ENCODE data around the gene CMC4. TPM values are rescaled to one million over a fixed set of nuclear protein-coding genes. Genes with fewer than 3 reads are reported as not detected.

The CMC4 gene, protein sequence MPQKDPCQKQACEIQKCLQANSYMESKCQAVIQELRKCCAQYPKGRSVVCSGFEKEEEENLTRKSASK
- 17.4 and 25.2 TPM in 2 replicates for total RNA-seq
- 12.4 TPM for polyA plus RNA-seq (2012)

GRCh38 chrX:155070975-155071693 is at the start of gene CMC4, which contains the start of the genes BRCC3 and MTCP1:
TSS of gene CMC4 (minus strand) at chrX:155071136. CDS start at chrX:155064023, 7,113 bp downstream.
TSS of gene BRCC3 (plus strand) at chrX:155071508. CDS start at chrX:155071528, 20 bp downstream.
TSS of gene MTCP1 (minus strand) at chrX:155071136. CDS start at chrX:155066010, 5,126 bp downstream.
- peak; percentile 76 for DNase-seq (ENCODE audit: low read depth)

DNA sequence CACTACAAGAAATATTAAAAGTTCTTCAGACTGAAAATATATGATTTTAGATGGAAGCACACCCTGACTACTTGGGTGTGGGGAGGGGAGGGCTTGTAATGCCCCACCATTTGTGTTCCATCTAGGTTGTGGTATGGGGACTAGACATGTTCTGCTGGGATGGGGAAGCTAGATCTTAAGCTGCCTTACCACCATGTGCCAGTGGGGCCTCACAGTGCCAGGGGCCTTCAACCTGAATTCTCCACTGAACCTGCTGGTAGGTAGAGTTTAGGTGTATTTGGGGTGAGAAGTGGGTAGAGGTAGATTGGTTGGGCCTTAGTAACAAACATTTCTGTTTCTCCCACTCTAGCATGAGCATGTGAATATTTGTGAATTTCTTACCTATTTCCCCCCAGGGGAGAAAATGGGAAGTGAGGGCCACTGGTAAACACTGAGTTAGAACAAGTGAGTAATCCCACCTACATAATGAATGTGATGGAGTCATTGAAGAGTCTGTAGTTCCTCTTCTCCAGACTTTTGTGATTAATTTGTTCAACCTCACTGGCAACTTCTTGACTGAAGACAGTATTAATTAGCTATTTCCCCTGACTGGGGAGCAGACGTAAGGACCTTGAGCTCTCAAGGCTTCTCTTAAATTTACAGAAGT is 44.4 kb upstream of the CMC4 start:
- DNase-seq (ENCODE audit: low read depth): no peak

DNA sequence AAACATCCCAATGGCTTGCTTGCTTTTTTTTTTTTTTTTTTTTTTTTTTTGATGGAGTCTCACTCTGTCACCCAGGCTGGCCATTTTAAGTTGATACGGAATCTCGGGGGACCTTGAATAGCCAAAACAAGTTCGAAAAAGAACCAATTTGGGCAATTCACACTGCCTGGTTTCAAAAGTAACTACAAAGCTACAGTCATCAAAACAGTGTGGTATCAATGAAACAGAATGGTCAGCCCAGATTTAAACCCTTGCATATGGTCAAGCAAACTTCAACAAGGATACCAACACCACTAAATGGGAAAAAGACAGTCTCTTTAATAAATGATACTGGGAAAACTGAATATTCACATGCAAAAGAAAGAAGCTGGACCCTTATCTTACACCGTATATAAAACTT is 42.2 kb upstream of the CMC4 start:
- DNase-seq (ENCODE audit: low read depth): no peak

GRCh38 chrX:155112171-155112570 is 41.2 kb upstream of the CMC4 start:
- DNase-seq (ENCODE audit: low read depth): no peak

DNA sequence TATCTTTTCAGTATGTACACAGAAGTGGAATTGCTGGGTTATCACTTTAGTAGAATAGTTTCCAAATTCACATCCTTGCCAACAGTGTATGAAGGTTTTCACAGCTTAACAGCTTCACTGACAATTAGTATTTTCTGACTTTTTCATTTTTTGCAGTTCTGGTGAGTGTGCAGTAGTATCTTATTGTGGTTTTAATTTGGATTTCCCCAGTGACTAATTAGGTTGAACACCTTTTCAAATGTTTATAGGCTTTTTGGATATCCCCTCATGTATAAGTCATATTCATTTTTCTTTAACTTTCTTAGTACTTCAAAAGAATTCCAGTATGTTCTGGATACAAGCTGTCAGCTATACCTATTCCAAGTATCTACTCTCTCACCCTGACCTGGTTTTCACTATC is 37.5 kb upstream of the CMC4 start:
- DNase-seq (ENCODE audit: low read depth): no peak

- DNase-seq (ENCODE audit: low read depth): no peak
These were observed 35.0 kb upstream of the CMC4 start for GRCh38 chrX:155105919-155106318.

- DNase-seq (ENCODE audit: low read depth): peak; percentile 13
These were observed 23.6 kb upstream of the CMC4 start for GRCh38 chrX:155094468-155095061.

DNA sequence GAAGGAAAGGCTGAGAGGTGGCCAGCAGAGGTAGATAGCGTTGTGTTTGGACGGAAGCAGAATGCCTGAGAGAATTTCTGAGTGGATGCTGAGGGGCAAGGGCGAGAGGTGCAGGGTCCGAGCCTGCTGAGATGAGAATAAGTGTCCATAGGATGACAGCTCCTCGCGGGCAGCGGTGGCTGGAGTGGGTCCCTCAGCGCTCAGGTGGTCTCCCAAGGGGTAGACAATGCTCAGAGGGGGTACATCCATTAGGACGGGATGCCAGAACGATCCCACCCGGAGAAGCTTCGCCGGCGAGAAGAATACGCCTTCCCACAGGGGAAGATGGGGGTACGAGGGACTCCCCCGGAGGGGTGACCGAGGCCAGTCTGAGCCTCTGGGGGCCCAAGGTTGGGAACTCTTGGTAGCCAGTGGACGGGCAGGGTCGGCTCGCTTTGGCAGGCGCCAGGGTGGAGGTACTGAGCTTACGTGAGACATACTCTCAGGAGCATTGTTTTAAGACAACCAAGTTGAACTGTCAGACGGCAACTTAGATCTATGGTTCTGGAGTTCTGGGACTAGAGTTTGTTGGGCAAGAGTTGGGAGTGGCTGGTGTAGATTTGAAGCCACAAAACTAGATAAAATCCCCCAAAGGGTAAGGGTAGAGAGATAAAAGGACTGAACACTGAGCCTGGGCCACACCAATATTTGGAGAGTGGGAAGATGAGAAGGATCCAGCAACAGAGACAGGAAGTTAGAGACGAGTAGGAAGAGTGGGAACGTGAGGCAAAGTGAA is 16.2 kb upstream of the CMC4 start:
- DNase-seq (ENCODE audit: low read depth): no peak

DNA sequence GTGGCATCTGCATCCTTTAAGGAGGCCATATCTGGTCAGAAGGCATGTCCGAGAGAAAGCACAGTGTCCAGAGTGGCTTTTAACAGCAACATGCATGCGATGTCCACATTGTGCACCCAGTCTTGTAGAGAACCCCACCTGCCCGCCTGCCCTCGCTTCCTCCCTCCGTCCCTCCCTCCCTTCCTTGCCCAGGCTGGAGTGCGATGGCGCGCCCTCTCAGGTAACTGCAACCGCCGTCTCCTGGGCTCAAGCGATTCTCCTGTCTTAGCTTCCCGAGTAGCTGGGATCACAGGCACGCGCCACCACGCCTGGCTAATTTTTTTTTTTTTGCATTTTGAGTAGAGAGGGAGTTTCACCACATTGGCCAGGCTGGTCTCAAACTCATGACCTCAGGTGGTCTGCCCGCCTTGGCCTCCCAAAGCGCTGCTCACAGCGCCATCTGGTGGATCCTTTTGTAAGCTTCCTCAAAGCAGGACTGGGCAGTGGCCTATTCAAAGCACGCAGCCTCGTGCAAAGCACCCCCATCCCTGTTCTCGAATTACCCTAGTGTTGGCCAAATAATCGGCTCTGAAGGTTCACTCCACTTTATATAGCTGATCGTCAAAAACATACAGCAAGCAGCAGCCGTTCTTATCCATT is 15.4 kb upstream of the CMC4 start:
- DNase-seq (ENCODE audit: low read depth): peak; percentile 28

- DNase-seq (ENCODE audit: low read depth): peak; percentile 2
These were observed 851 bp upstream of the CMC4 start for GRCh38 chrX:155071694-155072280.

GRCh38 chrX:155070663-155070974 is 317 bp downstream of the CMC4 start:
- DNase-seq (ENCODE audit: low read depth): no peak

GRCh38 chrX:155070038-155070437 is 898 bp downstream of the CMC4 start:
- DNase-seq (ENCODE audit: low read depth): no peak

DNA sequence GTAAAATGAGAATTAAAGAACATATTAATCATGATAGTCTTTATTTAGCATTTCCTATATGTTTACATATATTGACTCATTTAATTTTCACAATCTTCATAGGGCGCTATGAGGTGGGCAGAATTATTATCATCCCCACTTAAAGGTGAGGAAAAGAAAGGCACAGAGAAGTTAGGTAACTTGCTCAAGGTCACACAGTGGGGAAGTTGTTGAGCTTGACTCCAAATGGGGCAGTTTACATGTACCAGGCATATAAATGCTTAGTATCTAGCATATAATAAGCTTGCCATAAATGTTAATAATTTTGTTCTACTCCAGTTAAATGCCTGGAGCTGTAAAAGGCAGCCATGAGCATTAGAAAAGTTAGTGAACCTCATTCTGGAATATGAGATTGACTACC is 1.5 kb downstream of the CMC4 start:
- no peak for DNase-seq (ENCODE audit: low read depth)

- DNase-seq (ENCODE audit: low read depth): peak; percentile 42
These were observed 2.8 kb downstream of the CMC4 start for GRCh38 chrX:155068165-155068564.

DNA sequence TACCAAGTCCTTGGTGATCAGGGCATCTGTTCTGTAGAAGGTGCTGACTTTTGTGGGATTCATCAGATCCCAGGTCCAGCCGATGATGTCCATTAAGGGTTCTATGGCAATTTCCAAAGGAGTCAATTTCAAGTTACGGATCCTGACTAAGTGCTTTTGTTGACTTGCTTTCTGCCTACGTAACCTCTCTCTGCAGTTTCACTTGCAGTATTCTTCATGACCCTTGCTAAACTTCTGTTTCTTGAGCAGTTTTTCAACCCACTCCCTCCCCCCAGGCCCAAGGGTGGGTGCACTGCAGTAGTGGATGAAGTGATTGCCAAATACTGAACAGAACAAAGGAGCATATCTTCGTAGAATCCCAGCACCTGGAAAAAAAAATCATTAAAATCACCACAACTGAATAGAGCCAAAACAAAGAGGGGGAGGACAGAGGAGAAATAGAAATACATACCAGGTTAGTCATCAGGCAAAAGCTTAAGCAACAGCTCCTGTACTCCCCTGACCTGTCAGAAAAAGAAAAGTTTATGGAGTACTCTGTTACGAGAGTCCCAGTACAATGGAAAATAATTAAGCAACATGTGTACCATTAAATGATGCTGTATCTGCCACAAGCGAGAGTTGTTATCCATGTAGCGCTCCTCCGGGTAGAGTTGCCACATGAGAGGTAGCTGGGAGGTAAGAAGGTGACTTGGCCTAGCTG is 5.8 kb downstream of the CMC4 start:
- no peak for DNase-seq (ENCODE audit: low read depth)

DNA sequence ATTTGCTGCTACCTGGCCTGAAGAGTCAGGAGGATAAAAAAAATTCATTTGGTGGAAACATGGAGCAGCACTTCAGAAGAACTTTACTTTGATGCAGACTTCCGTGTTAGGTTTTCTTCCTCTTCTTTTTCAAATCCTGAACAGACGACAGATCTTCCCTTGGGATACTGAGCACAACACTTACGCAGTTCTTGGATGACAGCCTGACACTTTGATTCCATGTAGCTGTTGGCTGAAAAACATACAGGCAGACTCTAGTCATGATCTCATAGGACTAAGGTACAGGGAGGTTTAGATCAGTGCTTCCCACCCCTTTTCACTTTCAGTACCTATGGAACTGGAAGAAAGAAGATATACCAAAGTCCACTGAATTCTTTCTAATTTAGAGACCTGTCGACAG is 9.2 kb downstream of the CMC4 start:
- no peak for DNase-seq (ENCODE audit: low read depth)

DNA sequence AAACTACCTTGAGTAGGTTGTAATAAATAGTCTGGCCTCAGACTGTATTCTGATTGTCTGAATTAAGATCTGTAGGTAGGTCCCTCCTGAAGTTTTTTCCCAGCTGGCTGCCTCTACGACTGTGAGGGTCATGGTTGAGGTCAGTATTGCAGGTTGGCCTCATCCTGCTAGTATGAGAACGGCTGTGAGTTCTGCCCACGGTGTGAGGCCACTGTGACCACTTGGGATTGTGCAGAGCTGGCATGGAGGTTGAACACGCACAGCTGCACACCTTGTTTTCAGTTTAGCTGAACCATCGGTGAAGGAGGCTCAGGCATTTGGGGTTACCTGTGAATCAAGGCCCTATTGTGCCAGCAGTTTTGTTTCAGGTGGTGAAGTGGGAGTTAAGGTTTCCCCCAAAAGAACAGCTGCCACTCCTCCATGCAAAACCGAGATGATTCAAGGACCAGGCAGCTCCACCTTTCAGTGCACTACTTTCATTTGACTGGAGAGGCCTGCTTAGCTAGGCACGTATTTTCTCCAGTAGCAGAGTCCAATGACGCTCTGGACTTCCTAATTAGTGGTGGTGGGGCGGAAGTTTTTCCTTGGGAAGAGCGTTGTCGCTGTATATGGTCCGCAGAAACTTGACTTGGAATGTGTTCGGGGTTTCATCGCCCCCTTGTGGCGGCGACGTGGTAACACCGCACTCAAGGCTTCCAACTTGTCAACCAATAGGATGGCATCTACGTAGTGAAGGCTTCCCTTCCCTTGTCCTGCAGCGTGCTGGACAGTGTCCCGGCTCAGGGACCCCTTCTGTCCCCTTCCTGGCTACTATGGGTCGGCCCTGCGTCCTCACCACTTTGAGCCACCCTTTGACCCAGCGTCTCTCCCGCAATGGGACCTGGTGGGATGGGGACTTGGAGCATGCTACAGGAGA is 13.8 kb downstream of the CMC4 start:
- peak; percentile 60 for DNase-seq (ENCODE audit: low read depth)

DNA sequence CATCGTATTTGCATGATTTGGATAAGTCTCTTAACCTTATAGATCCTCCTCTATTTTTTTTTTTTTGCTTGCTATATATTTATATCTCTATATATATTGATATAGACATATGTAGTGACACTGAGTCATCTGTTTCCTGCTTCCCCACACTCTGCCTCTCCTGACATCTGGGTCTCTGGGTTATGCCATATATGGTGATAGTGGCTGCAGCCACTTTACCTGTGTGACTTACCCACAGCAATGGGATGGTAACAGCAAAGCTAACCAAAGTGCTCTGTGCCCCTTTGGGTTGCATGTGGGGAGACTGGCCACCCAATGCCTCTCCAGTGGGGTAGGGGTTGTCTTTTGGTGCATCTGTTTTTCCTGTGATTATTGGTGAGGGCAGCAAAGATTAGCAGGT is 14.5 kb downstream of the CMC4 start:
- DNase-seq (ENCODE audit: low read depth): no peak

GRCh38 chrX:155055494-155055893 is 15.4 kb downstream of the CMC4 start:
- no peak for DNase-seq (ENCODE audit: low read depth)

Data from myocyte (in vitro differentiated cells).